ENCODE data around the gene ARHGAP28.

ARHGAP28 gene

DNA sequence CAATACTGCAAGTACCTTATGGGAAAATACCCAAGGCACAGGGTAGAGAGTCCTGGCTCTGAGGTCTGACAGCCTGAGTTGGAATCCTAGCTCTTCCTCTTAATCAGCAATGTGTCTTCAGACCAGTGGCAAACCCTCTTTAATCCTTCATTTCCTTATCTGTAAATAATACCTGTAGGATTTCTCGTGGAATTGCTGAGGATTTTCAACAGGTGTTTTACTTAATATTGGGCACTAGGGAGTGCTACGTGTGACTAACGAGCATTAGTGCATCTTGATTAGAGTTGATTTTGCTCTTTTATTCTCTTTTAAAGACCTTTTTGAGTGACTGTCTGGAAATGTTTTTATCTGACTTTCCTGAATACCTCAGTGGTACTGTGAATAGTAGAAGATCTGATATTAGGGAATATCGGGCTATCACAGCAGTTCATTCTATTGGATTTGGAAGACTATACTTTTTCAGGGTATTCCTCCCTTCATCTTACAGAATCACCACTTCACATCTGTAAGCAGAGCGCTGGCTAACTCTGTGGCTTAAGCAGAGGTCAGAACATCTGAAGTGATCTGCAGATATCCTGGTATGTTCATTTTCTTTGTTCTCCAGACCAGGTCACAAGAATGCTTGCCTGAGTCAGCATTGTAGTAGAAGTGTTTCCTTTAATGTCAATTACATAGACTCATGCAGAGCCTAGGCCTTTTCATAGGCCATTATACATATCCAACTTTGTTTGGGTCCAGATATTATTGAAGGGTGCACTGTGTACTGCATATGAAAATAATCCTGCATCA is 49.1 kb downstream of the ARHGAP28 start:
- Histone ChIP-seq H3K27ac (replicated peaks) (no peak overlapping the region), H3K27me3 (ENCODE audit: insufficient read depth, poor library complexity, severe bottlenecking) (no peaks in the 10 kb centered on the region), H3K4me3 (replicated peaks; ENCODE audit: insufficient read depth, low read length) (no peak overlapping the region)
- no peak for DNase-seq (ENCODE audit: low read depth in 1 of 2, low spot score in 1 of 2)
- no peak for TF ChIP-seq GABPA (IDR thresholded peaks at IDR 0.05; ENCODE audit: low read depth)
- TF ChIP-seq POLR2AphosphoS5 (IDR thresholded peaks at IDR 0.05; ENCODE audit: low read depth) = no peak
- no peak for TF ChIP-seq SPI1 (IDR thresholded peaks at IDR 0.05; ENCODE audit: borderline replicate concordance, low read depth)
- TF ChIP-seq CTCF (IDR thresholded peaks at IDR 0.05; ENCODE audit: insufficient read depth, low read length) = no peak
- TF ChIP-seq REST (IDR thresholded peaks at IDR 0.05; ENCODE audit: insufficient replicate concordance, low read depth) = no peak

GRCh38 chr18:6781142-6781714 is 51.7 kb downstream of the ARHGAP28 start:
- DNase-seq (ENCODE audit: low read depth in 1 of 2, low spot score in 1 of 2) = no peak
- no peaks in the 10 kb centered on the region for H3K27me3 ChIP-seq (ENCODE audit: insufficient read depth, poor library complexity, severe bottlenecking)
- H3K27ac ChIP-seq (replicated peaks) = no peak overlapping the region
- no peak for TF ChIP-seq CTCF (IDR thresholded peaks at IDR 0.05; ENCODE audit: insufficient read depth, low read length)
- TF ChIP-seq POLR2AphosphoS5 (IDR thresholded peaks at IDR 0.05; ENCODE audit: low read depth) = no peak
- no peak for TF ChIP-seq REST (IDR thresholded peaks at IDR 0.05; ENCODE audit: insufficient replicate concordance, low read depth)
- TF ChIP-seq SPI1 (IDR thresholded peaks at IDR 0.05; ENCODE audit: borderline replicate concordance, low read depth) = no peak
- H3K4me3 ChIP-seq (replicated peaks; ENCODE audit: insufficient read depth, low read length) = no peak overlapping the region

GRCh38 chr18:6781796-6782195 is 52.3 kb downstream of the ARHGAP28 start:
- no peak for DNase-seq (ENCODE audit: low read depth in 1 of 2, low spot score in 1 of 2)
- Histone ChIP-seq H3K4me3 (replicated peaks; ENCODE audit: insufficient read depth, low read length) (no peak overlapping the region), H3K27ac (replicated peaks) (no peak overlapping the region), H3K27me3 (ENCODE audit: insufficient read depth, poor library complexity, severe bottlenecking) (no peaks in the 10 kb centered on the region)
- TF ChIP-seq POLR2AphosphoS5 (IDR thresholded peaks at IDR 0.05; ENCODE audit: low read depth) = no peak
- TF ChIP-seq SPI1 (IDR thresholded peaks at IDR 0.05; ENCODE audit: borderline replicate concordance, low read depth) = no peak
- TF ChIP-seq CTCF (IDR thresholded peaks at IDR 0.05; ENCODE audit: insufficient read depth, low read length) = no peak
- no peak for TF ChIP-seq REST (IDR thresholded peaks at IDR 0.05; ENCODE audit: insufficient replicate concordance, low read depth)
- TF ChIP-seq GABPA (IDR thresholded peaks at IDR 0.05; ENCODE audit: low read depth) = no peak
